DND-41 (cell line): ENCODE data around the gene ARL16.

ENCODE experiments used
- ATAC-seq: fragments of 200-7000 bp; cut with Tn5 transposase; 3 replicates; pipeline ENCODE4 v1.9.1; 2021; ENCODE audit warnings: low read depth; ENCODE audit not compliant: insufficient read depth
- DNase-seq: peaks from one replicate; pipeline ENCODE4 v3.0.0-alpha.2; 2020
- H2AFZ ChIP-seq: 2 replicates; pipeline ENCODE4 v1.6.0; 2012; ENCODE audit warnings: low read depth, low read length
- H3K27ac ChIP-seq: 2 replicates; pipeline ENCODE4 v1.5.1; 2012; ENCODE audit warnings: low read length, inconsistent platforms
- H3K27me3 ChIP-seq: fragments of 200-600 bp; sonication (generic); 2 replicates; pipeline ENCODE4 v1.6.0; 2012; ENCODE audit warnings: low read length, mild to moderate bottlenecking, inconsistent platforms; ENCODE audit not compliant: insufficient read depth, poor library complexity
- H3K36me3 ChIP-seq: 2 replicates; pipeline ENCODE4 v1.5.1; 2012; ENCODE audit warnings: low read length, inconsistent platforms; ENCODE audit not compliant: insufficient read depth
- H3K4me1 ChIP-seq: 2 replicates; pipeline ENCODE4 v1.5.1; 2012; ENCODE audit warnings: mild to moderate bottlenecking, low read length; ENCODE audit not compliant: insufficient read depth
- H3K4me2 ChIP-seq: 2 replicates; pipeline ENCODE4 v1.6.0; 2012; ENCODE audit warnings: mild to moderate bottlenecking, moderate library complexity, low read length, inconsistent platforms; ENCODE audit not compliant: insufficient read depth
- H3K4me3 ChIP-seq, 2 experiments: fragments of 200-600 bp in 1 of 2; shearing (Covaris generic) in 1 of 2; 2 replicates each; pipeline ENCODE4 v1.5.1; 2012 to 2016; ENCODE audit warnings: inconsistent platforms in 2 of 2, low read length in 2 of 2, mild to moderate bottlenecking in 2 of 2, low read depth in 1 of 2, moderate library complexity in 1 of 2
- H3K79me2 ChIP-seq: 2 replicates; pipeline ENCODE4 v1.6.0; 2012; ENCODE audit warnings: low read length, inconsistent platforms; ENCODE audit not compliant: insufficient read depth
- H3K9ac ChIP-seq: 2 replicates; pipeline ENCODE4 v1.6.0; 2012; ENCODE audit warnings: low read depth, mild to moderate bottlenecking, inconsistent platforms, low read length, moderate library complexity
- H3K9me3 ChIP-seq: 2 replicates; pipeline ENCODE4 v1.5.1; 2012; ENCODE audit warnings: low read length, moderate library complexity, mild to moderate bottlenecking, inconsistent platforms; ENCODE audit not compliant: insufficient read depth, severe bottlenecking
- H4K20me1 ChIP-seq: 2 replicates; pipeline ENCODE4 v1.6.0; 2012; ENCODE audit warnings: low read length; ENCODE audit not compliant: insufficient read depth
- EZH2 ChIP-seq: IDR thresholded peaks from 3 replicates; pipeline ENCODE4 v1.6.1; 2012; ENCODE audit warnings: borderline replicate concordance, low read depth, mild to moderate bottlenecking, moderate library complexity, low read length, inconsistent platforms; ENCODE audit not compliant: severe bottlenecking
- TF ChIP-seq, protein P1 (sequence below): IDR thresholded peaks from 2 replicates; pipeline ENCODE4 v1.5.1; 2012; ENCODE audit warnings: borderline replicate concordance, low read length, moderate library complexity, mild to moderate bottlenecking; ENCODE audit not compliant: poor library complexity, severe bottlenecking; ENCODE audit errors: extremely low read depth

ARL16 gene

DNA sequence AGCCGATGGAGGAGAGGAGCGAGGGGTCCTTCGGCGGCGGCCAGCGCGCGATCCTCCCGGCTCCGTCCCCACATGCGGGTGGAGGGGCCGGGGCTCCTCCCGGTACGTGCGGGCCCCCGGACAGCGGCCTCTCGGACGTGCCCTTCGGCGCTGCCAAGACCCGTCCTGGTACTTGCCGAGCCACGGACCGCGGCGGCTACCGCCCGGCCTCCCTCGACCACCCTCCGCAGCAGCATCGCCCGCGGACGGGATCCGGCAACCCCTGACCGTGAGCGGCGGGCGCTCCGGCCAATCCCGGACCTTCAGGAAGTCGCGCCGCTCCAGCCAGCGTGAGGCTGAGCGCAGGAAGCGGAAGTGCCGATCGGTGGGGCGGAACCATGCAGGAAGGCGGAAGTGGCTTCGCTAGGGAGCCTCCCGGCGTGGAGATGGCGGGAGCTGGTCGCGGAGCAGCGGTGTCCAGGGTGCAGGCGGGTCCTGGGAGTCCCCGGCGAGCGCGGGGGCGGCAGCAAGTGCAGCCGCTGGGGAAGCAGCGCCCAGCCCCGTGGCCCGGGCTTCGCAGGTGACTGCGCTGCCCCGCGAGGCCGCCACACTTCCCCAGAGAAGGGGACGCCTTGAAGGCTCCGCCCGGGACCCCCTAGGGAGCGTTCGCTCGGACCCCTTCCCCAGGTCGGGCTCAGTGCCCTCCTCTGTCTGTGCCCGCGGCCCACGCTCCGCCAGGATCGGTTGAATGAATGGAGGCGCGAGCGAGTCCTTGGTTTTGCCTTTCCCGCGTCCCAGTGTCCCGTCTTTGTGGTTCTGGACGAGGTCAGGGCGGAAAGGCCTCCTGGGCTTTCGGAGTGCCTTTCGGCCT lies 17.0 kb downstream of the ARL16 start, which contains the start of the genes CCDC137 and OXLD1:
CCDC137 (plus strand) TSS at position 396 of the 850 bp plus-strand sequence; CDS start at position 426, 30 bp downstream.
OXLD1 (minus strand) TSS at position 264 of the 850 bp plus-strand sequence; CDS start at position 236, 28 bp downstream.
- DNase-seq: peak; percentile 96
- H3K9ac ChIP-seq: peak within 1 kb of the TSS; percentile 99
- peak within 1 kb of the TSS; percentile 94 for H2AFZ ChIP-seq
- peak within 1 kb of the TSS; percentile 94 for H3K27ac ChIP-seq
- H4K20me1 ChIP-seq: peaks cover 4% of the 10 kb centered on the region
- H3K36me3 ChIP-seq: peaks cover 60% of the 10 kb centered on the region
- ATAC-seq: peak; percentile 96
- peak within 1 kb of the TSS; percentile 98 for H3K4me2 ChIP-seq
- peaks cover 31% of the 10 kb centered on the region for H3K4me1 ChIP-seq
- TF ChIP-seq, protein P1, sequence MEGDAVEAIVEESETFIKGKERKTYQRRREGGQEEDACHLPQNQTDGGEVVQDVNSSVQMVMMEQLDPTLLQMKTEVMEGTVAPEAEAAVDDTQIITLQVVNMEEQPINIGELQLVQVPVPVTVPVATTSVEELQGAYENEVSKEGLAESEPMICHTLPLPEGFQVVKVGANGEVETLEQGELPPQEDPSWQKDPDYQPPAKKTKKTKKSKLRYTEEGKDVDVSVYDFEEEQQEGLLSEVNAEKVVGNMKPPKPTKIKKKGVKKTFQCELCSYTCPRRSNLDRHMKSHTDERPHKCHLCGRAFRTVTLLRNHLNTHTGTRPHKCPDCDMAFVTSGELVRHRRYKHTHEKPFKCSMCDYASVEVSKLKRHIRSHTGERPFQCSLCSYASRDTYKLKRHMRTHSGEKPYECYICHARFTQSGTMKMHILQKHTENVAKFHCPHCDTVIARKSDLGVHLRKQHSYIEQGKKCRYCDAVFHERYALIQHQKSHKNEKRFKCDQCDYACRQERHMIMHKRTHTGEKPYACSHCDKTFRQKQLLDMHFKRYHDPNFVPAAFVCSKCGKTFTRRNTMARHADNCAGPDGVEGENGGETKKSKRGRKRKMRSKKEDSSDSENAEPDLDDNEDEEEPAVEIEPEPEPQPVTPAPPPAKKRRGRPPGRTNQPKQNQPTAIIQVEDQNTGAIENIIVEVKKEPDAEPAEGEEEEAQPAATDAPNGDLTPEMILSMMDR: no peak
- TF ChIP-seq EZH2: no peak
- no peaks in the 10 kb centered on the region for H3K9me3 ChIP-seq
- no peaks in the 10 kb centered on the region for H3K27me3 ChIP-seq
- H3K79me2 ChIP-seq: peaks cover 53% of the 10 kb centered on the region
- H3K4me3 ChIP-seq: peak within 1 kb of the TSS; percentile 92 to 99

DNA sequence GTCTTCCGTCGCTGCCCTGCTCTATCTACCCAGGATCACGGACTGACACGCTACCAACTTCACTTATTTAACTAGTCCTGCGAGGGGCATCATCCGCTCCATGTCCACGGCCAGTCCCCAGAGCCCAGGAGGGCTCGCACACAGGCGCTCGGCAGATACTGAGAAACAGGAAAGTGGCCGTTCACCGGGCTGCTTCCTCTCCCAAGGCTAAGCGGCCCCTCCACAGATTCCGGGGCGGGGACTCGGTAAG lies 17.6 kb downstream of the ARL16 start:
- peak overlapping the region; percentile 94 for H2AFZ ChIP-seq
- H3K4me1 ChIP-seq: peaks cover 31% of the 10 kb centered on the region
- no peak for DNase-seq

DNA sequence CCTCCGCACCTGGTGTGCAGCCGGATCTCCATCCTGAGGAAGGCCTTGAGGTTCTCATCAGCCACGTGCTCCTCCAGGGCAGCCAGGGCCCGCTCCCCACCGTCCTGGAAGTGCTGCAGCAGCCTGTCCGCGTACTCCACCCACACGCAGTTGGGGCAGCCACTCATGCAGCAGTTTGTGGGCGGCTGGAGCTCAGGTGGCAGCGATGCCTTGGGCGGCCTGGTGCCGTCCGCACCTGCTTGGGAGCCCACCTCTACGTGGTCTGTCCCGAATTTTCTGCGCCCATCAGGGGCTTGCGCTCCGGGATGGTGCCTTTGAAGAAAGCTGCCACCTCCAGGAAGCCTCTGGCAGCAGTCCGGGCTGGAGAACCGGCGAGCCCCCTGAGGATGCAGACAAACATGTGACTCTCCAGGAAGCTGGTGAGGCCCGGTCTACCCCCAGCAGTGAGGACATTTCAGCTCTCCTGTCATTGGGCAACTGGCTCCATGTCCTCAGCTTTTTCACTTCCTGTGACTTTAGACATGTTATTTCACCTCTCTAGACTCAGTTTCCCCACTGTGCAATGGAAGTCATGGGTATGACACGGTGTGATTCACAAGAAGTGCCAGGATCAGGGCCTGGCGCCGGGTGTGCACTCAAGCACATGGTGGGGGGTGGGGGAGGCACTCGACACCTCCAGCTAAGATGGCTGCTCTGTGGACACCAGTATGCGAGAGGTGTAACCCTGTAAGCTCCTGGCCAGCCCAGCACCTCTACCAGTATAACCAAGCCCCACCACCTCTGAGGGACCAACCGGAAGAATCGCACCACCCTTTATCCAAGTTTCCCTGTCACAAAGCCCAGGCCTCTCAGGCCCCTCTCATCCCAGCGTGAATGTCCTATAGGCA lies 18.1 kb downstream of the ARL16 start:
- Histone ChIP-seq H3K79me2 (peaks cover 50% of the 10 kb centered on the region), H4K20me1 (peaks cover 4% of the 10 kb centered on the region), H3K4me2 (peak overlapping the region; percentile 98), H3K4me3 (peak overlapping the region; percentile 92 to 99), H2AFZ (peak overlapping the region; percentile 94), H3K4me1 (peaks cover 31% of the 10 kb centered on the region), H3K9me3 (no peaks in the 10 kb centered on the region), H3K36me3 (peaks cover 50% of the 10 kb centered on the region), H3K27me3 (no peaks in the 10 kb centered on the region), H3K27ac (peak overlapping the region; percentile 94), H3K9ac (peak overlapping the region; percentile 99)
- DNase-seq (peak; percentile 69), ATAC-seq (peak; percentile 46)
- TF ChIP-seq, protein P1: no peak
- TF ChIP-seq EZH2: no peak

More for the DNA sequence above, 17.6 kb downstream of the ARL16 start:
- Histone ChIP-seq H3K9me3 (no peaks in the 10 kb centered on the region), H3K4me2 (peak overlapping the region; percentile 98), H3K9ac (peak overlapping the region; percentile 99), H3K79me2 (peaks cover 52% of the 10 kb centered on the region), H3K4me3 (peak overlapping the region; percentile 92 to 99), H3K27me3 (no peaks in the 10 kb centered on the region), H3K36me3 (peaks cover 55% of the 10 kb centered on the region), H4K20me1 (peaks cover 4% of the 10 kb centered on the region), H3K27ac (peak overlapping the region; percentile 94)
- TF ChIP-seq EZH2: no peak
- TF ChIP-seq, protein P1: no peak
- peak; percentile 38 for ATAC-seq
